A549 (cell line): ENCODE results near the gene SYMPK.

Experiments used
- POLR2A ChIP-seq: IDR thresholded peaks from 2 replicates; pipeline ENCODE4 v1.6.1; 2012; ENCODE audit warnings: mild to moderate bottlenecking, low read length
- TF ChIP-seq, protein P1 (sequence below): fragments of >200 bp; sonication (Bioruptor Twin); formaldehyde crosslinking; IDR thresholded peaks from 3 replicates; pipeline ENCODE4 v1.5.1; 2016

DNA sequence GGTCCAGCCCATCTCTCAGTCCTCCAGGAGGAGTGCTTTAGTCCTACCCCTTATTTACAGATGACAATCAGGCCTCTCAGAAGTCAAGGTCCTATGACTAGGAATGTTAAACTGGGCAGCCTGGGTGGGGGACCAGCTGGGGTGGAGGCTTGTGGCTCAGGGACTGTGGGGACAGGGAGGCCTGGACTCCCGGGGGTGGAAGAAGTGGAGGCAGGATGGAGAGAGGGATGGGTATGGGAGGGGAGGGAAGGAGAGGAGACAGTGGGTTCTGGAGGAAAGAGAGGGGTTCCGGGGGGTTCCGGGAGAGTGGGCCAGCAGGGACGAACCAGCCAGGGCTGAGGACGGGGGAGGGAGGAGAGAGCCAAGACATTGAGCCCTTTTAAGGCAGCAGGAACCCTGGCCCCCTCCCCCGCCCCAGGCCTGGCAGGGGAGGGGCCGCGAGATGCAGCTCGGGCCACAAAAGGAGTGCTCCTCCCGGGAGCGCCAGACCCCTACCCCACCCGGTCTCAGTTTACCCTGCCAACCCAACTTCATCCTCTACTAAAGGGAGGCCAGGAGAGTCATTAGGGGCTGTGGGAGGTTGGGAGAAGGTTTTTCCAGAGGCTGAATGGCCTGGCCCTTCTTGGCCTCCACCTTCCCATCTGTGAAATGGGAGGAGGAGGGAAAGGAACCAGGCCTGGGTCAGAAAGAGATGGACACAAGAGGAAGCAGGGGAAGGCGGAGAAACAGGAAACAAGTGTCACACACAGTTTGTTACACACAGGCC is 82.3 kb downstream of the SYMPK start:
- TF ChIP-seq, protein P1, sequence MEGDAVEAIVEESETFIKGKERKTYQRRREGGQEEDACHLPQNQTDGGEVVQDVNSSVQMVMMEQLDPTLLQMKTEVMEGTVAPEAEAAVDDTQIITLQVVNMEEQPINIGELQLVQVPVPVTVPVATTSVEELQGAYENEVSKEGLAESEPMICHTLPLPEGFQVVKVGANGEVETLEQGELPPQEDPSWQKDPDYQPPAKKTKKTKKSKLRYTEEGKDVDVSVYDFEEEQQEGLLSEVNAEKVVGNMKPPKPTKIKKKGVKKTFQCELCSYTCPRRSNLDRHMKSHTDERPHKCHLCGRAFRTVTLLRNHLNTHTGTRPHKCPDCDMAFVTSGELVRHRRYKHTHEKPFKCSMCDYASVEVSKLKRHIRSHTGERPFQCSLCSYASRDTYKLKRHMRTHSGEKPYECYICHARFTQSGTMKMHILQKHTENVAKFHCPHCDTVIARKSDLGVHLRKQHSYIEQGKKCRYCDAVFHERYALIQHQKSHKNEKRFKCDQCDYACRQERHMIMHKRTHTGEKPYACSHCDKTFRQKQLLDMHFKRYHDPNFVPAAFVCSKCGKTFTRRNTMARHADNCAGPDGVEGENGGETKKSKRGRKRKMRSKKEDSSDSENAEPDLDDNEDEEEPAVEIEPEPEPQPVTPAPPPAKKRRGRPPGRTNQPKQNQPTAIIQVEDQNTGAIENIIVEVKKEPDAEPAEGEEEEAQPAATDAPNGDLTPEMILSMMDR, result no peak
- no peak for TF ChIP-seq POLR2A
